H1 (cell line): ENCODE data around the gene ZNF608.

ENCODE experiments used
- RAD21 ChIP-seq, 2 experiments: IDR thresholded peaks in 1 of 2; conservative IDR thresholded peaks in 1 of 2; 2 replicates each; pipeline ENCODE4 v1.6.1; 2011; ENCODE audit warnings: low read depth in 2 of 2, low read length in 2 of 2, improper control_type of control experiment in 1 of 2, inconsistent platforms in 1 of 2, mild to moderate bottlenecking in 1 of 2, moderate library complexity in 1 of 2
- RXRA ChIP-seq: IDR thresholded peaks from 2 replicates; pipeline ENCODE4 v1.6.1; 2011; ENCODE audit warnings: low read depth, mild to moderate bottlenecking, low read length, moderate library complexity; ENCODE audit not compliant: insufficient read depth
- SP2 ChIP-seq: IDR thresholded peaks from 2 replicates; pipeline ENCODE4 v1.6.1; 2012; ENCODE audit warnings: mild to moderate bottlenecking, low read length, inconsistent platforms
- TBP ChIP-seq: IDR thresholded peaks from 2 replicates; pipeline ENCODE4 v1.6.1; 2011; ENCODE audit warnings: low read depth, low read length, improper control_type of control experiment
- ZNF274 ChIP-seq: IDR thresholded peaks from 2 replicates; pipeline ENCODE4 v1.7.0; 2012; ENCODE audit warnings: low read length, borderline replicate concordance; ENCODE audit errors: extremely low read depth
- TF ChIP-seq, protein P1 (sequence below), 3 experiments: IDR thresholded peaks; 1 replicate in 2 of 3; 2 replicates in 1 of 3; pipeline versions ENCODE4 v1.5.1 to v1.6.1; 2011; ENCODE audit warnings: low read length in 3 of 3, mild to moderate bottlenecking in 3 of 3, inconsistent platforms in 2 of 3, low read depth in 1 of 3, moderate library complexity in 1 of 3; ENCODE audit not compliant: insufficient read depth in 1 of 3; ENCODE audit errors: control extremely low read depth in 1 of 3

DNA sequence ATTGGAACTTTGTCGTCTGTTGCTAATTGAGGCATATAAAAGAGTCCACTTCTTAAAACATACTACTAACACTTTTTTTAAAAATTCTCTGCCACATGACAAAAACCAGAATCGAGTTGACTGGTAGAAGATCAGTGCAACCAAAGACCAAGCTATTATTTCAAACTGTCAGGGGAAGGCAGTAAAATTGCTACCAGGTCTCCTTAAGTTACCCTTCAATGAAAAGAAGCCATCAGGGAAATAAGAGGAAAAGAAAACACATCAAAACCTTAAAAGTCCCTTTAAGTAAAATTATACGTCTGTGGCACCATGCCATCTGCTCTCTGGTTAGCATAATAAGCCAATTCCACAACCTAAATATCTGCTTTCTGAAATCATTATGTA lies 9.6 kb downstream of the ZNF608 start:
- TF ChIP-seq RAD21 (IDR thresholded peaks at IDR 0.05 in 1 of 2, conservative IDR thresholded peaks at IDR 0.05 in 1 of 2; ENCODE audit: low read depth in 2 of 2, low read length in 2 of 2) (no peak), SP2 (no peak), RXRA (no peak), ZNF274 (no peak), TBP (no peak)
- TF ChIP-seq, protein P1, sequence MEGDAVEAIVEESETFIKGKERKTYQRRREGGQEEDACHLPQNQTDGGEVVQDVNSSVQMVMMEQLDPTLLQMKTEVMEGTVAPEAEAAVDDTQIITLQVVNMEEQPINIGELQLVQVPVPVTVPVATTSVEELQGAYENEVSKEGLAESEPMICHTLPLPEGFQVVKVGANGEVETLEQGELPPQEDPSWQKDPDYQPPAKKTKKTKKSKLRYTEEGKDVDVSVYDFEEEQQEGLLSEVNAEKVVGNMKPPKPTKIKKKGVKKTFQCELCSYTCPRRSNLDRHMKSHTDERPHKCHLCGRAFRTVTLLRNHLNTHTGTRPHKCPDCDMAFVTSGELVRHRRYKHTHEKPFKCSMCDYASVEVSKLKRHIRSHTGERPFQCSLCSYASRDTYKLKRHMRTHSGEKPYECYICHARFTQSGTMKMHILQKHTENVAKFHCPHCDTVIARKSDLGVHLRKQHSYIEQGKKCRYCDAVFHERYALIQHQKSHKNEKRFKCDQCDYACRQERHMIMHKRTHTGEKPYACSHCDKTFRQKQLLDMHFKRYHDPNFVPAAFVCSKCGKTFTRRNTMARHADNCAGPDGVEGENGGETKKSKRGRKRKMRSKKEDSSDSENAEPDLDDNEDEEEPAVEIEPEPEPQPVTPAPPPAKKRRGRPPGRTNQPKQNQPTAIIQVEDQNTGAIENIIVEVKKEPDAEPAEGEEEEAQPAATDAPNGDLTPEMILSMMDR (IDR thresholded peaks at IDR 0.05; ENCODE audit: control extremely low read depth in 1 of 3, insufficient read depth in 1 of 3, low read depth in 1 of 3, low read length in 3 of 3): no peak
